NCI-H2196 (cell line): ENCODE data around the gene PEX5.
"Not testable (repeated sequence)": the region's sequence is repeated elsewhere in the genome, so short reads cannot be mapped to it uniquely, and the experiment has no call there.

Experiments used
- DNase-seq: peaks from one replicate; lab custom pipeline; 2025; ENCODE audit not compliant: unreplicated experiment; lab: John Stamatoyannopoulos, UW

The PEX5 gene

GRCh38 chr12:7210642-7211151 is 21.2 kb downstream of the PEX5 start:
- DNase-seq, result no peak

DNA sequence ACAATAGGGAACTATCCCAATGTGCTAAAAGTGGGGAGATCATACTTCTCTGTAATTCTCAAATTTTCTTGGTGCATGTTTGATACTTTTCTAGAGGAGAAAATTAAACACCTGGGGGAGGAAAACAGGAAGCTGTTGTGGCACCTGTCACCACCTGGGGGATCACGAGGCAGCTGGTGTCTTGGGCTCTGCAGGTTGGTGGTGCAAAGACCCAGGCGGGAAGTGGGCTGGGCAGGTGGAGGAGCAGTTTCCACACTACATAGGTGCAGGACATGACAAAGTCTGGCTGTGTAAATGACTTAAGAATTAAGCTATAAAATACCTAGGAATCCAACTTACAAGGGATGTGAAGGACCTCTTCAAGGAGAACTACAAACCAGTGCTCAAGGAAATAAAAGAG is 23.2 kb downstream of the PEX5 start:
- no peak for DNase-seq

- not testable (repeated sequence) for DNase-seq
Measured at GRCh38 chr12:7213745-7214144, 24.3 kb downstream of the PEX5 start.

GRCh38 chr12:7217475-7218069 is 28.1 kb downstream of the PEX5 start:
- DNase-seq, result no peak

DNA sequence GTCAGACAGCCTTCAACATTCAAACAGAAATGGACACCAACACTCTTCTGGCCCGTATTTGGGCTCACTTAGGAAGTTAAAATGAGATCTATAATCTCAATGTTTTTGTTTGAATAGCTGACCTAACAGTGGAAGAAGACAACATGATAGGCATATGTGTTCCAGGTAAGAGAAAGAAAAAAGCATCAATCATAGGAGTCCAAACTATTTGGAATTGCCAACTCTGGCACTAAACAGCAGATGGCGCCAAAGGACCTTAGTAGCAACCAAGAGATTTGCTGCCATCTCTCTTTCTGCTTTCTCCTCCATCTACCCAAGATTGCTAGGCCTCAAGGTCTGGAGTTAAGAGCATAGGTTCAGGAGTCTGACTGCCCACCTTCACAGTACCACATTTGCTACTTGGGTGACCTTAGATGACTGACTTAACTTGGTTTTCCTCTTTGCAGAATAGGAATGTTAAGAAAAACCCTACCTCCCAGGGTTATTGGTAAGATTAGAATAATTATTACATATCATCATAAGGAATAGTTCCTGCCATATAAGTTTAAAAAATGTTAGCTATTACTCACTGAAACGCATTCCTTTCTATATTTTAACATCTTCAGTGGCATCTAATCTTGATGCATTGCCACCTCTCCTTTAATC is 30.2 kb downstream of the PEX5 start:
- peak; percentile 51 for DNase-seq

DNA sequence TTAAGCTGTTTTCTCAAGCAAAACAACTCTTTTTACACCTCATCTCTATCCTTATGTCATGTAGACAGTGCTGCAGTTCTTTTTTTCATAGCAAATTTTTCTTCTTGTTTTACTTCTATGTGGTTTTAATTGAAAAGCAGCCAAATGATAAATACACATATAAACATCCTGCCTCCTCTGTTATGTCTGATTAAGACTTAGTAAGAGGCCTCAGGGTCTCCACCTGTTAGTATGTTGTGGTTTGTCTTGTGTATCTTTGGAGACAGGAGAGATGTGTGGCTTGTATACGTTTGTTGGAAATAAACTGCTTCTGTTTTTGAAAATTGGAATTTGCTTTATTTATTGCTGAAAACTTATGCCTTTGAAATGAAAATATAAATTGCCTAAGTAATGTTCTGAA is 32.0 kb downstream of the PEX5 start:
- no peak for DNase-seq

DNA sequence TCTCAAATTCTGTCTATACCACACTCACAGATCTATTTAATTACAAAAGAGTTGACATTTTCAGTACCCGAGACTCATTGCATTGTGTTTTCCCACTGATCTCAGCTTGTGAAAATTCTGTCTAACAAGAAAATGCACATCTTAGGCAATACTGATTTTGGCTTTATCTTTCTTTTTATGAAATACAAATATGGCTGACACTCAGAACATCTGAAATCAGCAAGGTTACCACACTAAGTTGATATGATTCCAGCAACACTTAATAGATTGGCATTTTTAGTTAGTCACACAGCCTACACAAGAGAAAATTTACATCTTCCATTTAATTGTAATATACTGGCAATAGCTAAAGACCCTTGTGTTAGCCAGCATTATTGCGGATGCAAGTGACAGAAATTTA is 40.3 kb downstream of the PEX5 start:
- DNase-seq, result no peak

- DNase-seq, result no peak
Measured at GRCh38 chr12:7241404-7242005, 52.0 kb downstream of the PEX5 start.

DNA sequence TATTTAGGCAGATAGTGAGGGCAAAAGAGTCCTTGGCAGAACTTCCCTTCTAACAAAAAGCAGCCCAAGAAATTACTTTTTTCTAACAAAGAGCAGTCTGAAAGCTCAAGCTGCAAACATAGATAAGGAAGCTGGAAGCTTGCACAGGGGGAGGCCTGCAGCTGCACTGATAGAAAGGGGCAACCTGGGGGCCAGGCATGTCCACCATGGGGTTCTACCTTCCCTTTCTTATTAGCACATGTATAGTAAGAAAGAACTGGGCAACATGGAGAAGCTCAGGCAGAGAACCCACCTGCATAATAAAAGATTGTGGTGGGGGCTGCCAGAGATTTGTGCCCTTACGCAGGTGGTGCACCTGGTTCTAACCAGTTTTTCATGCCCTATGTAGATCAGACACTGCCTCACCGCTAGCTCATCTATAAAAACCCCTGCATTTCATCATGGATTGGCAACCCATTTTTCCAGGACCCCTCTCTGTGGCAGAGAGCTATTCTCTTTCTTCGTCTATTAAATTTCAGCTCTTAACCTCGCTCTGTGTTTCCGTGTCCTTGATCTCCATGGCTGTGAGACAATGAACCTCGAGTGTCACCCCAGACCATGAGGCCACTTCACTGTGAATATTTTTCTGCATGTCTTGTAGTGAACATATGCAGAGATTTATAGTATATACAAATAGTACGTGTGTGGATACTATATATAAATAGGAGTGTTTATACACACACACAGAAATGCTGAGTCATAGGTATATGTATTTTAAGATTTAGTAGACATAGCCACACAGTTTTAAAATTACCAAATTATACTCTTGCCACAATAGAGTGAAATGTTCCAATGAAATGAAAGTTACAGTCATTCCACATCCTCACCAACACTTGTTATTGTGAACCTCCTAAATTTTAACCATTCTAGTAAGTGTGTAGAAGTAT is 53.0 kb downstream of the PEX5 start:
- no peak for DNase-seq

- not testable (repeated sequence) for DNase-seq
Measured at GRCh38 chr12:7251328-7251996, 62.0 kb downstream of the PEX5 start.

DNA sequence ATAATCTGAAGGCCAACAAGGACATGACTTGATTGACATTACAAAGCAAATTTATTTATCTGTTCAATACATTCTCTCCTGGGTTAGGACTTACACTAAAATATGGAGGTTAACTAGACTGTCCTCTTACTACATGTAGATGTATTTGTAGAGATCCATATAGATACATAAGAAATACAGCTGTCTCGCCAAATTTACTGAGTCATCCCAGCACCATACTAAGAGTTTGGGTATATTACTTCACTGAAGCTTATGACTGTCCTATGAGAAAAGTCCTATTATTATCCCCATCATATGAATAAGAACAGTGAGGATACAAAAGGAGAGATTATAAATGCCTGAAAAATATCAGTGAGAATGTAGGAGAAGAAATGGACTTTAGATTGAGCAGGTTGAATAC is 69.6 kb downstream of the PEX5 start:
- no peak for DNase-seq
